HG02571 (cell line): ENCODE results near the gene B4GALNT4.
"Not testable (repeated sequence)": the region's sequence is repeated elsewhere in the genome, so short reads cannot be mapped to it uniquely, and the experiment has no call there.

ENCODE experiments used
- ATAC-seq: cut with Tn5 transposase; IDR thresholded peaks from one replicate; pipeline ENCODE4 v1.9.1; 2021; ENCODE audit warnings: mild to moderate bottlenecking, moderate library complexity; ENCODE audit not compliant: unreplicated experiment

Gene B4GALNT4

DNA sequence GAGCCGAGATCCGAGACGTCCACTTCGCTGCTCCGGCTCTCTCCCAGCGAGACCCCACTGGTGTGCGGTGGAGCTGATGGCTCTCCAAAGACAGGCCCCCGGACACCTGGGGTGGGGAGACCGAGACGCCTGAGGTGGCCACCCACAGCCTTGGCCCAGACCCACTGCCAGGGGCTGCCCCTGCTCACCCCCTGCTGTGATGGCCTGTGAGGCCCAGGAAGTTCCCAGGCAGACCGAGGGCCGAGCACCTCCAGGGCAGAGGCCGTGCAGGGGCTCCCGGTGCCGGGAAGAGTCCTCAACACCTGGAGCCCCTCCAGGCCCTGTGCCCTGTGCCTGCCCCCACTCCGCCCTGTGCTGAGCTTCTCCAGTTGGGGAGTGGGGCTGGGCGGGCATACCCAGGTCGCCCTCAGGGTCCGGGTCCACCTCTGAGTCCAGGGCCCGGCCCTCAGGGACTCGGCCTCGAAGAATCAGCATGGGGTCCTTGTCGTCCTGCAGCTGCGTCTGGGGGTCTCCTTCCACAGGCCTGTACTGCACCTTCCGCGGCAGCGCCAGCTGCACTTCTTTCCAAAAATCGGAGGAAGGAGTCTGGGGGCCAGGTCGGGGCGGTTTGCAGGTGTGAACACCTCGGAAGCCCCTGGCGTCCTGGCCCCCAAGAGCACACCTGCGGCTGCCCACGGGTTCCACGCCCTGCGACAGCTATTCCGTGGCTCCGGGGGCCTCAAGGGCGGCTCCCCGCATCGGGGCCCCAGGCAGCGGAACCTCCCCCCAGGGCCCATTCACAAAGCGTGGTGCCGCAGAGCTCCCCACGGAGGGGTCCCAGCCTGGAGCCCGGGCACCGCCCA, 36.9 kb downstream of the B4GALNT4 start:
- ATAC-seq: no peak

- no peak for ATAC-seq
Measured at GRCh38 chr11:406796-407650, 37.7 kb downstream of the B4GALNT4 start.

DNA sequence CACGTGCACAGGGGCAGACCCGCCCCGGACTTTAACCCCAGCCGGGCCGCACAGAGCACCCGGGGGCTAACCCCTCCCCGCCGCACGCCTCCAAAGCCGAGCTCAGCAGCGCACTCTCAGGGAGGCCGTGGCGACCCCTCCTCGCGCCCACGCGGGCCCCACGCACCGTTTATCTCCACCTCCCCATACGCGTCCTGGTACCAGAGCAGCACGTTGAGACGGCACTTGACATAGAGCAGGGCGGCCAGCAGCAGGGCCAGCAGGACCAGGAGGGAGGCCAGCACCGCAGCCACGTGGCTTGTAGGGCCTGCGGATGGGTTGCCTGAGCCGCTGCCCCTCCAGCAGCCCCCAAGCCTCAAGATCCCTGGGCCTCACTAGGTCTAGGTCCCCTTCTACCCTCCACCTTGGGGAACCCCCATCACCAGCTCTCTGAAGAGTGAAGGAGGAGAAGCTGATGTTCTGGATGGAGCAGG, 38.4 kb downstream of the B4GALNT4 start:
- no peak for ATAC-seq

DNA sequence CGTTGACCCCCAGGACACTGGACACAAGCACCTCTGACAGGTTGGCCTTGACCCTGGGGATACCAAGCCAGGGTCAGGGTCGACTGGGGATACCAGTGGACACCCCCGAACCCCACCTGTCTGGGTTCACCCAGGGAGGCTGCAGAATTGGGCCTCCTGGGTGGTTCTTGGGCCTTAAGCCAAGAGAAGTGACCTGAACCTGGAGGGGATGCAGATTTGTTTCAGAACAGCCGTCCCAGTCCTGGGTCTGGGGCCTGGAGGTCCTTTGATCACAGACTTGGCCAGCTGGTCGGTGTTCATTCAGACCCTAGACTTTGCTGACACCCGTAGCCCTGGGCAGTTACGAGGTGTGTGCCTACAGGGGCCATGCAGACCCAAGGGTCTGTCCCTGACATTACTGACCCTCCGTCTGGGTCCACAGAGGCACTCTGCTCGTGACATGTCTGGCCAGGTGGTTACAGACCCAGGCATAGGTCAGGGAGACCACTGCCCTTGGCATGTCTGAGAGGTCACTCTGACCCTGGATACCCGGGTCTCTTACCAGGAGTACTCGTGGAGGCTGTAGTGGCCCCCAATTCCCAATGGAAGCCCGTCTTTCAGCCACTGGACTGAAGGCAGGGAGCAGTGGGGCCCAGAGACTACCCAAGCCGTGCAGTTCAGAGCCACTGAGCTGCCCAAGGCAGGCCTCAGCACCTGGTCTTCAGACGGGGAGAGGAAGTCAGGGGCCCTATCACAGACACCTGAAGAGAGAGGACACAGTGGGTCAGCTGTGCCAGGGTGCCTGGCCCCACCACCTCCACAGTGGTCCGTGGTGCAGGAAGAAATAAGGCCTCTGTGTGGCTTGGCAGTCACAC, 39.1 kb downstream of the B4GALNT4 start:
- ATAC-seq: no peak

GRCh38 chr11:409008-409599, 39.8 kb downstream of the B4GALNT4 start:
- no peak for ATAC-seq

GRCh38 chr11:409600-410483, 40.5 kb downstream of the B4GALNT4 start:
- ATAC-seq: no peak

DNA sequence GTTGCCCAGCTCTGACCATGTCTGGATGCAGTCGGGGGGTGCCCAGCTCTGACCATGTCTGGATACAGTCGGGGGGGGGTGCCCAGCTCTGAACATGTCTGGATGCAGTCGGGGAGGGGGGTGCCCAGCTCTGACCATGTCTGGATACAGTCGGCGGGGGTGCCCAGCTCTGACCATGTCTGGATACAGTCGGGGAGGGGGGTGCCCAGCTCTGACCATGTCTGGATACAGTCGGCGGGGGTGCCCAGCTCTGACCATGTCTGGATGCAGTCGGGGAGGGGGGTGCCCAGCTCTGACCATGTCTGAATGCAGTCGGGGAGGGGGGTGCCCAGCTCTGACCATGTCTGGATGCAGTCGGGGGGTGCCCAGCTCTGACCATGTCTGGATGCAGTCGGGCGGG, 41.4 kb downstream of the B4GALNT4 start:
- ATAC-seq: not testable (repeated sequence)

- ATAC-seq: not testable (repeated sequence)
Measured at GRCh38 chr11:411520-411919, 42.2 kb downstream of the B4GALNT4 start.

DNA sequence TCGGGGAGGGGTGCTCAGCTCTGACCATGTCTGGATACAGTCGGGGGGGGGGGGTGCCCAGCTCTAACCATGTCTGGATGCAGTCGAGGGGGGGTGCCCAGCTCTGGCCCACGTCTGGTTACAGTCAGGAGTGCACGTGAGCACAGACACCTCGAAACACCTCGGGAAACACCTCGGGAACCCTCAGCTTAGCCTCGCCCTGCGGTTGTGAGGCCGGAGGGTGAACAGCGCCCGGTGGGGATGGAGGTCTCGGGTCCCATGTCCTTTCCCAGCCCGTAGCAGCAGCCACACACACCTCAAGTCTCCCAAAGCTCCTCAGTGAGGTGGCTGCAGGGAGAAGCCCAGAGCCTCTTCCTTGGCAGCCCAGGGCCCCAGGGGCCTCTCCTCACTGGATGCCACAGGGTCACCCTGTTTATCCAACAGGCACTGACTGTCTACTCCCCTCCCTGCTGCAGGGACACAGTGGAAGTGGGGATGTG, 43.4 kb downstream of the B4GALNT4 start:
- ATAC-seq: no peak

GRCh38 chr11:413120-414081, 44.1 kb downstream of the B4GALNT4 start:
- ATAC-seq: no peak

- no peak for ATAC-seq
Measured at GRCh38 chr11:414318-414857, 45.1 kb downstream of the B4GALNT4 start.

DNA sequence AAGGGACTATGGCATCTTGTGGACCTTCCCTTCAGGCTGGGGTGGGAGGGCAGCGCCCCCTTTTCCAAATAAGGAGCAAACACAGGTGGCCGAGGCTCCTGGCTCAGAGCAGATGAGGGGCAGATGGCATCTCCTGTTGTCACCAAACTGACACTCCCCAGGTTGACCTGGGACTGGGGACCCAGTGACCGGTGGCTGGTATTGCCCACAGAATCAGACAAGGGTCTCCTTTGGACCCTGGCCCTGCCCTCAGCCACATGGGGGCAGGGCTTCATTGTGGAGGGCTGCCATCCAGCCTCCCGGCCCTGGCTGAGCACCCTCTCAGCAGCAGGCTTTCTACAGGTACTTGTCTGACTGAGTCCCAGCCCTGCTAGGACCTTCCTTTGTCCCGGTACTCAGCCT, 46.3 kb downstream of the B4GALNT4 start:
- no peak for ATAC-seq

- ATAC-seq: no peak
Measured at GRCh38 chr11:416051-416756, 46.9 kb downstream of the B4GALNT4 start.

DNA sequence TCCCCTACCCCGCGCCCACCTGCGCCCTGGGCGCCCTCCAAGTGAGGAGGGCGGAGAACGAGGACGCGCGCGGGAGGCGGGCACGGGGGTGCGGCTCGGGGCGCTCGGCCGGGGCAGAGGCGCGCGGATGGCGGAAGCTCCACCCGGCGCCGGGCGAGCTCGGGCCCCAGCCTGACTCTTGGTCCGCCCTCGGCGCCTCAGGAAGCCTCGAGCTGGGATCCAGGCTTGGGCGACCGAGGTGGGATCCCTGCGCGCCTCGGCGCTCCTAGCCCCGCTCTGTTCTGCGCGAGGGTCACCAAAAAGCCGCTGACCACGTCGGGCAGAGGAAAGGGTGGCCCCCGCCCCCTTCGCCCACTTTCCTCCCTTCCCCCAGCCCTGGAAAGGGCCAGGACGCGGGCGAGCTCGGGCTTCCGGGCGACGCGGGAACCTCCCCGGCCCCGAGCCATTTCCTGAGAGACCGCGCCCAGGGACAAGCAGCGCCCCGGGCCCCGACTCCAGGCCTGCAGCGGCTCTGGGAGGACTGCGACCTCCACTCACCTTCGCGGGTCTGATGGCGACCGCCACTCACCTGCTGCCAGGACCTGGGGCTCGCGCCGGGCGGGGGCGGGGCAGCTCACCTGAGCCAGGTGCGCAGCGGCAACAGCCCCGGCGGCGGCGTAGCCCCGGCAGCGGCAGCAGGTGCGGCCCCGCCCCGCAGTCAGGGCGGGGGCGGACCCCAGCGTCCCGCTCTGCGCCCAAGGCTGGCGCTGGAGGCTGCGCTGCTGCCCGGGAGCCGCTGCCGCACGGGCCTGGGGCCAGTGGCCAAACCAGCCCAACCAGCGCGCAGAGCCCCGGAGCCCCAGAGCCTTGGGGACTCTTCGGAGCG, 47.7 kb downstream of the B4GALNT4 start:
- ATAC-seq: no peak

GRCh38 chr11:417652-418342, 48.5 kb downstream of the B4GALNT4 start:
- no peak for ATAC-seq
